DOHH2 (cell line): ENCODE data around the gene GRB14.

Source experiments
- CTCF ChIP-seq: fragments of 200-600 bp; sonication (generic); IDR thresholded peaks from one replicate; pipeline ENCODE4 v1.5.1; 2014; ENCODE audit warnings: antibody characterized with exemption, mild to moderate bottlenecking, low read depth, low read length; ENCODE audit not compliant: poor library complexity, severe bottlenecking
- EZH2phosphoT487 ChIP-seq: fragments of 200-600 bp; sonication (generic); IDR thresholded peaks from 2 replicates; pipeline ENCODE4 v1.6.1; 2017; ENCODE audit warnings: borderline replicate concordance, mild to moderate bottlenecking, antibody characterized with exemption, low read length, moderate library complexity, mixed read lengths

DNA sequence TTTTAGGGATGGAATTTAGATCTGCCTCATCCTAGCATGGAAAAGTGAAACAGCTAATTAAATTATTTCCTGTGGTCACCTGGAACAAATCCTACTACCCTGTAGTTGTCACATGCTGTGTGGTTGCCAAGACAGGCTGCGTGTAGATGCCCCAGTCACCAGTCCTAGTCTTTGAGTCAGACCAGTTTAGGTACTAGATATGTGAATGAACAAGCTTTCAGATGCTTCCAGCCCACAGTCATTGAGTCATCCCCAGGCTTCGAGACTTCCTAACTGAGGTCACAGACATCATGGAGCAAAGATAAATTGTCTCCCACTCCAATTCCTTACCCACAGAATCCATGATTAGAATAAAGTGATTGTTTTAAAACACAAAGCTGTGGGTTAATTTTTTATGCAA lies 35.8 kb upstream of the GRB14 start:
- no peak for TF ChIP-seq EZH2phosphoT487
- no peak for TF ChIP-seq CTCF
